ENCODE results near the gene PCARE.

GRCh38 chr2:29024882-29025430 is 49.4 kb downstream of the PCARE start:
- no peak for TF ChIP-seq EZH2 (IDR thresholded peaks at IDR 0.05; ENCODE audit: borderline replicate concordance, low read length)
- TF ChIP-seq, protein P1, sequence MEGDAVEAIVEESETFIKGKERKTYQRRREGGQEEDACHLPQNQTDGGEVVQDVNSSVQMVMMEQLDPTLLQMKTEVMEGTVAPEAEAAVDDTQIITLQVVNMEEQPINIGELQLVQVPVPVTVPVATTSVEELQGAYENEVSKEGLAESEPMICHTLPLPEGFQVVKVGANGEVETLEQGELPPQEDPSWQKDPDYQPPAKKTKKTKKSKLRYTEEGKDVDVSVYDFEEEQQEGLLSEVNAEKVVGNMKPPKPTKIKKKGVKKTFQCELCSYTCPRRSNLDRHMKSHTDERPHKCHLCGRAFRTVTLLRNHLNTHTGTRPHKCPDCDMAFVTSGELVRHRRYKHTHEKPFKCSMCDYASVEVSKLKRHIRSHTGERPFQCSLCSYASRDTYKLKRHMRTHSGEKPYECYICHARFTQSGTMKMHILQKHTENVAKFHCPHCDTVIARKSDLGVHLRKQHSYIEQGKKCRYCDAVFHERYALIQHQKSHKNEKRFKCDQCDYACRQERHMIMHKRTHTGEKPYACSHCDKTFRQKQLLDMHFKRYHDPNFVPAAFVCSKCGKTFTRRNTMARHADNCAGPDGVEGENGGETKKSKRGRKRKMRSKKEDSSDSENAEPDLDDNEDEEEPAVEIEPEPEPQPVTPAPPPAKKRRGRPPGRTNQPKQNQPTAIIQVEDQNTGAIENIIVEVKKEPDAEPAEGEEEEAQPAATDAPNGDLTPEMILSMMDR (conservative IDR thresholded peaks at IDR 0.05 in 1 of 2, IDR thresholded peaks at IDR 0.05 in 1 of 2; ENCODE audit: extremely low read depth in 1 of 2, insufficient read depth in 1 of 2, low read depth in 1 of 2, low read length in 2 of 2), result no peak

Data from mammary epithelial cell (primary cell).